GM12872 (cell line): Measurements from ENCODE around the gene RPP25L.

Source experiments
- CTCF ChIP-seq: IDR thresholded peaks from 3 replicates; pipeline ENCODE4 v1.5.1; 2011; ENCODE audit warnings: low read depth, mild to moderate bottlenecking, low read length, moderate library complexity; ENCODE audit not compliant: insufficient read depth

RPP25L gene

GRCh38 chr9:34635556-34635955 lies 23.7 kb upstream of the RPP25L start:
- TF ChIP-seq CTCF = no peak

GRCh38 chr9:34634551-34635248 lies 22.8 kb upstream of the RPP25L start:
- TF ChIP-seq CTCF = no peak

GRCh38 chr9:34633851-34634550 lies 22.1 kb upstream of the RPP25L start:
- TF ChIP-seq CTCF = peak; percentile 89

GRCh38 chr9:34633166-34633565 lies 21.3 kb upstream of the RPP25L start:
- no peak for TF ChIP-seq CTCF

GRCh38 chr9:34630402-34631154 lies 18.7 kb upstream of the RPP25L start:
- TF ChIP-seq CTCF = no peak

GRCh38 chr9:34629491-34629808 lies 17.6 kb upstream of the RPP25L start:
- TF ChIP-seq CTCF = no peak

- TF ChIP-seq CTCF = no peak
These were observed 17.0 kb upstream of the RPP25L start, which contains the start of gene ARID3C for GRCh38 chr9:34628656-34629490. TSS of gene ARID3C (minus strand) at chr9:34629066. CDS start at chr9:34628014, 1,052 bp downstream.
